Ascending aorta (tissue), 2 donors: ENCODE data around the gene NDUFB4. TPM values are rescaled to one million over a fixed set of nuclear protein-coding genes. Genes with fewer than 3 reads are reported as not detected.

Experiments used
- DNase-seq, 2 donors: peaks; one replicate each; pipeline ENCODE4 v3.0.0-alpha.2; 2019; ENCODE audit warnings: low spot score in 2 of 2
- H3K27ac ChIP-seq, 2 donors: fragments of 200-600 bp; sonication (generic); one replicate each; pipeline ENCODE4 v1.5.1; 2016 to 2017; ENCODE audit warnings: mild to moderate bottlenecking in 1 of 2
- H3K27me3 ChIP-seq: fragments of 200-600 bp; sonication (generic); one replicate; pipeline ENCODE4 v1.5.1; 2017
- H3K36me3 ChIP-seq, 2 donors: fragments of 200-600 bp; sonication (generic); one replicate each; pipeline ENCODE4 v1.5.1; 2016
- H3K4me1 ChIP-seq, 2 donors: fragments of 200-600 bp; sonication (generic); one replicate each; pipeline ENCODE4 v1.5.1; 2016 to 2017; ENCODE audit warnings: mild to moderate bottlenecking in 1 of 2
- H3K4me3 ChIP-seq, 2 donors: fragments of 200-600 bp; sonication (generic); one replicate each; pipeline ENCODE4 v1.5.1; 2016 to 2017; ENCODE audit warnings: mild to moderate bottlenecking in 1 of 2
- H3K9me3 ChIP-seq, 2 donors: fragments of 200-600 bp; sonication (generic); one replicate each; pipeline ENCODE4 v1.5.1; 2016
- CTCF ChIP-seq, 3 experiments: fragments of 200-600 bp in 2 of 3; fragments of 450-650 bp in 1 of 3; sonication (generic) in 2 of 3; IDR thresholded peaks; one replicate each; pipeline ENCODE4 v1.5.1; 2016 to 2019; ENCODE audit warnings: antibody characterized with exemption in 3 of 3, mild to moderate bottlenecking in 1 of 3, moderate library complexity in 1 of 3
- intact Hi-C: fragments of 100-400 bp; cut with DNase I; formaldehyde crosslinking; loops from one replicate; pipeline ENCODE4 v1.15.1; 2023
- total RNA-seq: library from RNA; depleted of rRNA; stranded (reverse); fragments of >200 nt; gene quantifications from one replicate; pipeline ENCODE4 v1.1.0, GENCODE V29; 2016

The NDUFB4 gene
- total RNA-seq, 1 donor from 2014 or later: 37.0 TPM

- Histone ChIP-seq H3K27me3 (no peaks in the 10 kb centered on the region), H3K4me3 (no peak overlapping the region), H3K4me1 (no peaks in the 10 kb centered on the region), H3K36me3 (no peaks in the 10 kb centered on the region), H3K27ac (no peak overlapping the region), H3K9me3 (no peaks in the 10 kb centered on the region)
- DNase-seq: no peak
- intact Hi-C loops: no loop called here
- no peak for TF ChIP-seq CTCF (IDR thresholded peaks at IDR 0.05)
These were observed 54.2 kb downstream of the NDUFB4 start for GRCh38 chr3:120650311-120650710.

Other genes starting within 250 kb of the NDUFB4 start
- gene LRRC58, start 247.0 kb upstream of the NDUFB4 start, total RNA-seq: 14.7 TPM
- gene FSTL1, start 145.3 kb upstream of the NDUFB4 start, total RNA-seq: 790 TPM
- 19.2 TPM for gene HGD, start 85.9 kb downstream of the NDUFB4 start, total RNA-seq
- 3.0 TPM for gene RABL3, start 146.2 kb downstream of the NDUFB4 start, total RNA-seq
- 4.4 TPM for gene GTF2E1, start 146.4 kb downstream of the NDUFB4 start, total RNA-seq